ENCODE data around the gene ZNF334.

Gene ZNF334

DNA sequence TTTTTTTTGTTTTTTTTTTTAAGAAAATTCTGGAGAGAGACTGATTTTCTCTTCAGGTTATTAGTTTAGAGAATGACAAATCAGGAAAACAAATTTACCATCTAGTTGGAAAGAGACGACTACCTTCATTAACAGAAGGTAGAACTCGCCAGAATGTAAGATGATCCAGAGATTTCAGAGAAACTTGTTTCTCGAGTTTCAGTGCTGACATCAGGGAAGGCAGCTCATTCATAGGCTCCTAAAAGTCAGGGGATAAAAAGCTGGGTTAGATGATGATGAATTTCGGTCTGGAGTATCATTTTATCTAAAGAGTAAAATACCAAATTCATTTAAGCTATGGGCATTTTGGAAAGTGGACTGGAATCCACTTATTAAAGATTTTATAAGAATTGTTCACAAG lies 27.9 kb downstream of the ZNF334 start:
- no peak for DNase-seq (ENCODE audit: low read depth)

DNA sequence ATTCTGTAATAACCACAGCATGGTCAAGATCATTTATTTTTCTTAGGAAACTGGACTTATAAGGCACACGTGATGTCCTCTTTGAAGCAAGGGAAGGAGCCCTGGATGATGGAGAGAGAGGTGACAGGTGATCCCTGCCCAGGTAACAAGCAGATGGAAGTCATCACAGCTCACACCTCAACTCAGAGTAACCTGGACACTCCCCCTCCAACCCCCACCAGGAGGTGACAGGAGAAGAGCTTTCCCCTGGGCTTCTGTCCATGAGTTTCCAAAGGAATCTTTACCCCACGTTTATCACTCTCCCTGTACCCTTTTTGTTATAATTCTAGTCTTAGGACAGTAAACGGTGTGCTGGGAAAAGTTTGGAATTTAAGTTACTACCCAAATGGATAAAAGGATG lies 28.4 kb downstream of the ZNF334 start:
- DNase-seq (ENCODE audit: low read depth), result no peak

DNA sequence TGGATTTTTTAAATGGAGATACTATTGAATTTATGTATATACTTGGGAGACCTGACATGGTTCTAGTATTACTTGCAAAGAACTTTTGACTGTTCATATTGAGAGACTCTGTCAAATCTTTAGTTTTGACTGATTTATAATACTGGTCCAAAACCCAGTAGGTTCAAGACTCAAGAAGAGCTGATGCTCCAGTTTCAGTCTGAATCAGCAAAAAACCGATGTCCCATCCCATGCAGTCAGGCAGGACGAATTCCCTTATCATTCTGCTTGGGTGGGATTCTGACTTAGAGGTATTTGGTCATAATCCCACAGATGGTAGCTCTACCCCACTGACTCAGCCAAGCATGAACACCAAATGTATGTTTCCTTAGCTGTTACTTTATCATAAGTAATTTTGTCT lies 29.5 kb downstream of the ZNF334 start:
- DNase-seq (ENCODE audit: low read depth), result no peak

DNA sequence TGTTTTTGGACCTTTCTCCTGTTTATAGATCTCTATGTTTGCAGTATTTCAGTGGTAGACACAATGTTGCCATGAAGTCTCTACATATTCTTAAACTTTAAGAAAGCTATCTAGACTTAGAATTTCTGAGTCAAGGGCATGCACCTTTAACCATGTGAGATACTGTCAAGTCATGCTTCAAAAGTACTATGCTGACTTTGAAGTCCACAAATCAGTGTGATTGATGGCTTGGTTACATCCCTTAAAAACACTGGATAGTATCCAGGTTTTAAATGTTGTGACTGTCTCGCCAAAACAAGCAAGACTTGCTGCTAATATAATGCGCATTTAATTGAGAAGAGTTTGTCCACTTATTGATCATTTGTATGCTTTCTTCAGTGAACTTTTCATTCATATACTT lies 30.5 kb downstream of the ZNF334 start:
- DNase-seq (ENCODE audit: low read depth), result no peak

DNA sequence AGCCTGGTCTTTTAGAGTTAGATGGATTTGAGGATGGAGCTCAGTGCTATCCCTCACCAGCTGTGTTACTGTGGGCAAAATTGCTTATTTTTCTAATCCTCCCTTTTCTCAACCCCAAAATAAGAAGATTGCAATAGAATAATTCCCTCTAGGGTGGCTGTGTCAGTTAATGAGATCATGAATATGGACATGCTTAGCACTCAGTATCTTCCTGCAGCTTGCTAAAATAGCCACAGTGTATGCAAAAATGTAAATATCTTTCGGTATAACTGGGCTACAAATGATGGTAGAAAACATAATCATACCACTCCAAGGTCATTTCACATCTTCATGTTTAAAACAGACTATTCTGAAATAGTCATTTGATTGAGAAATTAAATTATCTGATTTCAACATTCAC lies 35.7 kb downstream of the ZNF334 start:
- no peak for DNase-seq (ENCODE audit: low read depth)

DNA sequence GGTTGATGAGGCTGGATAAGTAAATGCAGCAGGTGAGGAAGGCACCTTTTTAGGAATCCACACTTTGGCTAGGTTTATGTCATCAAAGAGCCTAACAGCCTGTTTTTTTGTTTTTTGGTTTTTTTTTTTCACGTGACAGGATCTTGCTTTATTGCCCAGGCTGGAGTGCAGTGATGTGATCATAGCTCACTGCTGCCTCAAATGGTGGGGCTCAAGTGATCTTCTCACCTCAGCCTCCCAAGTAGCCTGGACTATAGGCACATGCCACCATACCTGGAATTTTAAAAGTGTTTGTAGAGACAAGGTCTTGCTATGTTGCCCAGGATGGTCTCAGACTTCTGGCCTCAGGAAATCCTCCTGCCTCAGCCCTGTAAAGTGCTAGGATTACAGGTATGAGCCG lies 36.1 kb downstream of the ZNF334 start:
- DNase-seq (ENCODE audit: low read depth), result no peak

DNA sequence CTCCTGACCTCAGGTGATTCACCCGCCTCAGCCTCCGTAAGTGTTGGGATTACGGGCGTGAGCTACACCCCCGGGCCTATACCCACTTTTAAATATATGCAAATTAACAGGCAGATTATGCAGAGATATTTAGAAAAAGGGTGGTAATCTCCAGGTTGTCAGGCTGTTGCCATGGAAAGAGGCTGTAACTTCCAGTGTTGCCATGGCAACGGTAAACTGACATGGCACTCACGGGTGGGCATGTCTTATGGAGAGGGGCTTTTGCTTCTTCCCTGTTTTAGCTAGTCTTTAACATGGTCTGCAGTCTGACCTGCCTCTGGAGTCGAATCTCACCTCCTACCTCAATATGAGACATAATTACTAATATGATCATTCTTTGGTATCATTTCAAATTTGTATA lies 44.9 kb downstream of the ZNF334 start:
- DNase-seq (ENCODE audit: low read depth), result no peak

DNA sequence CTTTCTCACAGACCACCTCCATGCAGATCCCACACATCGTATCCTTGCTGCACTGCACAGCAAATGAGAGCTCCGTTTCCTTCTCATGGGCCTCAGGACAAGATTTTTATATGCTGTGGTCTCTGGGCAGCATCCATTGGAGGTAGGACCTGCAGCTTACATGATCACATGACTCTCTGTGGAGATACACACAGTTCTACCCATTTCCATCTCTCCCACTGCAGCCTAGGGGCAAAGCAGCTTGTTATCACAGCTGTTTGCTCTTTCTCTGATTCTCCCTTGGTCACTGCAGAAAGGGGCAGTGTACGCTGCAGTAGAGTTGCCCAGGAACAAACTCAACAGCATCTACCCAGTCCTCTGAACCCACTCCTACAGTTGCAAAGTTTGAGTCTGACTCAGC lies 48.9 kb downstream of the ZNF334 start:
- no peak for DNase-seq (ENCODE audit: low read depth)

DNA sequence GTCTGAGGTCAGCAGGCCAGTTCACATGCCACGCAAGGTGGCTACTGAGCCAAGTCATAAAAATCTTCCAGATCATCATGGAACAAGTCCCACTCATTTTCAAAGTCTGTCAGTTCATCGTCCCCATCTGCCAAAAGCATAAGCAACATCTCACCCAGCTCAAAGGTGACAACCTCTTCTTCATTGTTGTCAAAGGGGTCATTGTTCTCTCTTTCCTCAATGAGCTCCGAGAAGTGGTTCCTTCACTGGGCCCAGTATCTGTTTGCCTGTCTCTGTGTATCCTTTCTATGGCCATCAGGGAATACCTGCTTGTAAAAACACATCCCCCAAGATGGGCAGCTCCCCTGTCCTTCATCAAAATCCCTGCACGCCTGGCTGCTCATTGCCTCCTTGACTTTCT lies 49.5 kb downstream of the ZNF334 start:
- no peak for DNase-seq (ENCODE audit: low read depth)

DNA sequence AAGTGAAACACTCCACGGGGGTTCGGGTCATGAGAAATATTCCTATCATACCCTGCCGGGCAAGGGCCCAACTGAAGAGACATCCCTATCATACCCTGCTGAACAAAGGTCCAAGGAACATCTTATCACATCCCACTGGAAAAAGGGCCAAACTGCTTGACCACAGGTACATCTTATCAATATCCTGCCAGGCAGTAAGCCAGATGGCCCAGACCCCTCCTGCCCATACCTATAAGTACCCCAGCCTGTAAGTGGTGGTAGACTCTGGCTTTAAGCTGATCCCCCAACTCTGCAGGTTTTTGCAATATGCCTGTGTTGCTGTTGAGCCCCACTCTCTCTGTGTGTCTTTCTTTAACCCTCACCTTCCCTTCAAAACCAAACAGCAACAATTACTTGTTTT lies 51.6 kb downstream of the ZNF334 start:
- DNase-seq (ENCODE audit: low read depth), result no peak

DNA sequence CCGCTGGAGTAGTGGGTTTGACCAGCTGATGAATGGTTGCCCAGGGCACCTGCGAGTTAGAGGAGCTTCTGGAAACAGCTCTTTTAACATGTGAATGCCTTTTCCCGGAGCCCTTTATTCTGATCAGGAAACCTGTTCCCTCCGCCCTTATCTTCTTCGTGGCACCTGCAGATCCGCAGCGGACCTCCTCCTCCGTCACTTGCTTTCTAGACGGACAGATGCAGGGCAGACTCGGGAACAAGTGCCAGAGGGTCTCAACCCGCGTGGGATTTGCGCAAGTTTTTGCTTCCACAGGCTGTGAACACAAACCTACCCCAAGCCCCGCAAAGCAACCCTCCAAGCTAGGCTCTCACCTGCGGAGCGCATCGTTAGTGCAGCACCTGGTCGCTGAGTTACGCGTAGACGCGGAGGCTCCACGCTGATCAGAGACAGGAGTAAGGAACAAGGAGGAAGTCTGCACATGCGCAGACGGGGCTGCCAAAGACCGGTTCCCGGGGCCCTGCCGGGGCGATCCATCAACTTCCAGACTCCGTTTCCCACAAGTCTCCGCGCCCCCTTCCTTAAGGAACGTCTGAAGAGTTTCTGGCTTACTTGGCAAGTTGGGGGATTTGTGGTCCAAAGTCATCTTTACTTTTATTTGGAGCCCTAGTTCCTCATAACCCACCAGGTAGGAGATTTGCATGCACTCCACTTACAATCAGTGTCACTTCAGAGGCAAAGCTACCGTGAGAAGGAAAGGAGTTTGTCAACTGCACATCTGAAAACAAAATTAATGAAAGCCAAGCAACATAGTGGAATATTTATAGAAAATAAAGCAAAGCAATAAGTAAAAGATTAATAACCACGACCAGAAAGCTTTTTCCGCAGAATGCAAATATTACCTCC lies 54.3 kb downstream of the ZNF334 start:
- no peak for DNase-seq (ENCODE audit: low read depth)

DNA sequence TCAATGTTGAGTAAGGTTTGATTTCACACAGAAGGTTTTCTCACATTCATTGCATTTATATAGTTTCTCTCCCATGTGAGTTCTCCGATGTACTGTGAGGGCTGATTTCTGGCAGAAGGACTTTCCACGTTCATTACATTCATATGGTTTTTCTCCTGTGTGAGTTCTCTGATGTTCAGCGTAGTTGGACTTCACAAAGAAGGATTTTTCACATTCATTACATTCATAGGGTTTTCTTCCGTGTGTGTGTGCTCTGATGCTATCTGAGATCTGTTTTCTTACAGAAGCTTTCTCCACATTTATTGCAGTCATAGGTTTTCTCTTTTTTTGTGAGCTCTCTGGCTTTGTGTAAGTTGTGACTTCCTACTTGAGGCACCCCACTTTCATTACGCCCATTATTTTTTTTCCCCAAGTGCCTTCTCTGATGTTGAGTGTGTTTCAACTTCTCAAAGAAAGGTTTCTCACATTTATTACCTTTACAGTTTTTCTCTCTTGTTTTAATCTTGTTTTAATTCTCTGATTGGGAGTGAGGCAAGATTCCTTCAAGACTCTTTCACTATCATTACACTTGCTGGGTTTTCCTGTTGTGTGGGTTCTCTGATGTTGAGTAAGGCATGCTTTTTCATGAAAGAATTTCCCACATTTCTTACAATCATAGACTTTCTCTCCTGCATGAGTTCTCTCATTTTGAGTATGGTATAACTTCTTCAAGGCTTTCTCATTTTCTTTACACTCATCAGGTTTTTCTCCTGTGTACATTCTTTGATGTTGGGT lies 56.9 kb downstream of the ZNF334 start:
- DNase-seq (ENCODE audit: low read depth), result no peak

DNA sequence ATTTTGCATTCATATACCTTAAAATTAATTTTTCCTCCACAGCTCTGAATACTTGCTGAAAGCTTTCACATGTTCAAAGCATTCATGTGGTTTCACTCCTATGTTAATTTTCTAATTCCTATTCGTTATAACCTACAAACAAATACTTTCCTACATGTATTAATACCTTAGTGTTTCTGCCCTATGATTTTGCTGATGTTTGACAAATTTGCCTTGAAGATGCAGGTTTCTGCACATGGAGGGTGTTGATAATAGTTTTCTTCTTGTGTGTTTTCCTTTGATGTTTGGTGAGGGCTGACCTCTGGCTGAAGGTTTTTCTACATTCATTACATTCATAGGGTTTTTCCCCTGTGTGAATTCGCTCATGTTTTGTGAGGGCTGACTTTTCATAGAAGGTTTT lies 57.6 kb downstream of the ZNF334 start:
- DNase-seq (ENCODE audit: low read depth), result no peak

Measured in activated T-helper 9 cell treated with anti-CD3 and anti-CD28 coated beads, Interleukin-2, amount 50 U/mL, for 16 hours (primary cell).